Adipose tissue (tissue), 3 donors: ENCODE measurements around the gene MAN2B2. TPM values are rescaled to one million over a fixed set of nuclear protein-coding genes. Genes with fewer than 3 reads are reported as not detected.
"Not testable (repeated sequence)": the region's sequence is repeated elsewhere in the genome, so short reads cannot be mapped to it uniquely, and the experiment has no call there.

ENCODE experiments used
- H3K27ac ChIP-seq: one replicate; pipeline ENCODE4 v1.5.1; 2013; ENCODE audit warnings: low read depth, low read length
- WGBS, 3 donors: extraction: QIAGEN DNeasy Blood & Tissue Kit; methylation state at CpG; one replicate each; pipeline ENCODE4 v1.1.7; 2013; 5-methylcytosine and 5-hydroxymethylcytosine counted together
- polyA plus RNA-seq, 3 donors: library from polyadenylated mRNA; stranded (reverse); fragments of 200-250 nt; gene quantifications; one replicate each; pipeline ENCODE4 v1.2.3, GENCODE V29; 2013
- donor health status: healthy with polysubstance abuse.
- donor health status: Bipolar disorder and iron deficiency.
- donor health status: healthy.

The MAN2B2 gene
- polyA plus RNA-seq, 3 donors, result 8.7 to 14.9 (median 13.0) TPM

DNA sequence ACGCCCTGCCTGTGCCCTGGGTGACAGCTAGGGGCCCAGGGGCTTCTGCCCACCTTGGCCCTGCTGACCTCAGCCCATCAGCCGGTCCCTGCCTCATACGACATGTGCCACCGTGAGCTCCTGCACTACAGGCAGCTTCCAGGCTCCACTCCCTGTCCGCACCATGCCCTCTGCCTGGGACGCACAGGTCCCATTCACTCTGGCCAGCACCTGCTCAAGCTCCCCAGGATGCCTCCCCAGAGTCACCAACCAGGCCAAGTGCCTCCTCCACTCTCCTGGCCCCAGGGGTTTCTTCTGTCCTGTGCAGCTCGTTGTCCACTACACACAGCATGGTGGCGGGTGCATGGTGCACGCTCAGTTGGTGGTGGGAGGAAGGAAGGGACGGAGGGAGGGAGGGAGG is 45.3 kb downstream of the MAN2B2 start:
- 91 to 92% (median 92%) methylated on average over 10 of the region's 10 CpGs for WGBS, 3 donors
- H3K27ac ChIP-seq, result no peak overlapping the region

DNA sequence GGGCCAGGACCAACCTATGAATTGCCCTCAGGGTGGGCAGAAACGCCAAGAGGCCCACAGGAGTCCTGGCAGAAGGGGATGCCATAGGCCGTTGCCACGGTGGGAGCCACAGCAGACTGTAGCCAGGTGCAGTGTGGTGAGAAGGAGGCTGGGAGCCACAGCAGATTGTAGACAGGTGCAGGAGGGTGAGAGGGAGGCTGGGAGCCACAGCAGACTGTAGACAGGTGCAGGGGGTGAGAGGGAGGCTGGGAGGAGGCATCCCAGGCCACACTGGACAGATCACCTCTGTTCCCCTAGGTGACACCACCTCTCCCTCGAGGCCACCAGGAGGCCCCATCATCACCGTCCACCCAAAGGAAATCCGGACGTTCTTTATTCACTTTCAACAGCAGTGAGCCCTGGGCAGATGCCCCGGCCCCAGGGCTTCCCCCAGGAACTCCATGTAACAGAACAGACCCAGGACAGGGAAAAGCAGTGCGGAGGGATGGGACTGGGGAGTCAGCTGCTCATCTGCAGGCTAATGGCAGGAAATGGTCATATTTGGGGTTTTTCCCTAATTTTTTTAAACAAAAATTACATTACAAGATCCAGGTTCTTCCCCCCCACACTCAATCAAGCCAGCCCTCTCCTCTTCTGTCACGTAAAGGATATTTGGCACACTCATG is 46.0 kb downstream of the MAN2B2 start:
- WGBS, 3 donors, result 85 to 91% (median 87%) methylated on average over 10 of the region's 10 CpGs

DNA sequence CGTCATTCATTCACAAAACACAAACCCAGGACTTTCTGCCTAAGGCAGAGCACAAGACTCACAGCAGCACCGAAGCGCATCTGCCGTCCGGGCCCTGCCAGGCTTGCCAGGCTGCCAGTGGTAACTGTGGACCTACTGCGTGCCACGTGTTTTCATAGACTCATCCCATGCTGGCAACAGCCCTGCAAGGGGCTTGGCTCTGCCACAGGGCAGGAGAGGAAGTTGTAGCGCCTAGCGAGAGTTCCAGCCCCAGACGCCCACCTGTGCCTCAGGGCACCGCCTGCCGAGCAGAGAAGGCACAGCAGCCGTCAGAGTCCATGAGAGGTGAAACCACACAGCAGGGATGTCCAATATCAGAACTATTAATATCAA is 46.6 kb downstream of the MAN2B2 start:
- WGBS, 3 donors, result 85 to 92% (median 89%) methylated on average over 13 of the region's 13 CpGs
- no peak overlapping the region for H3K27ac ChIP-seq

More for the DNA sequence above, 46.0 kb downstream of the MAN2B2 start:
- H3K27ac ChIP-seq, result no peak overlapping the region

DNA sequence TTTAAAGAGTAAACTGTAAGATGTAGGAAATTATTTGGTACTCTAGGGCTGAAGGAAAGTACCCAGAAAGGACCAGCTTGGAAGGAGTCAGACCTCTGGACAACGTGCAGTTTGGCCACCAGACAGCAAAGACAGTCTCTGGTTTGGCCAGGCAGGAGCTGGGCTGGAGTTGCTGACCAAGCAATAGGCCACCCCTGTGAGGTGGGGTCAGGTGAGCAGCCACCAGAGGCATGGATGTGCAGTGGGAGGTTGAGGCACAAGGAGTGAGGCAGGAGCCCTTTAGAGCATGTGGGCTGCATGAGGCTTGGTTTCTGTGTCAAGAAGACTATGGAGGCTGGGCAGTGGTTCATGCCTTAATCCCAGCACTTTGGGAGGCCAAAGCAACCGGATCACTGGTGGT is 47.8 kb downstream of the MAN2B2 start:
- no peak overlapping the region for H3K27ac ChIP-seq
- 85 to 91% (median 89%) methylated on average over 2 of the region's 2 CpGs for WGBS, 3 donors

DNA sequence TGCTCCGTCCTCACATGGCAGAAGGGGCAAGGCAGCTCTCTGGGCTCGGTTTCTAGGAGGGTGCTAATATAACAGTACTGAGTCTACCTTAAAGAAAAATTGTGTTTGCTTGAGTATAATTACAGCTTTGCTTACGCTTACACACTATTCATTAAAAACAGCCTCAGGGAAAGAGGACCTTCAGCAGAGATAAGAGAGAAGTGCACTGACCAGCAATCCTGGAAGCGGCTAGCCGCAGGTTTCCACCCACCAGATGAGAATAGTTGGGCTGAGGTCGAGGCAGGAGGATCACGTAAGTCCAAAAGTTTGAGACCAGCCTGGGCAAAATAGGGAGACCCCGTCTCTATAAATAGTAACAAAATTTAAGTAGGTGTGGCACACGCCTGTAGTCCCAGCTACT is 50.3 kb downstream of the MAN2B2 start:
- H3K27ac ChIP-seq, result no peak overlapping the region
- 92 to 94% (median 93%) methylated on average over 9 of the region's 9 CpGs for WGBS, 3 donors

DNA sequence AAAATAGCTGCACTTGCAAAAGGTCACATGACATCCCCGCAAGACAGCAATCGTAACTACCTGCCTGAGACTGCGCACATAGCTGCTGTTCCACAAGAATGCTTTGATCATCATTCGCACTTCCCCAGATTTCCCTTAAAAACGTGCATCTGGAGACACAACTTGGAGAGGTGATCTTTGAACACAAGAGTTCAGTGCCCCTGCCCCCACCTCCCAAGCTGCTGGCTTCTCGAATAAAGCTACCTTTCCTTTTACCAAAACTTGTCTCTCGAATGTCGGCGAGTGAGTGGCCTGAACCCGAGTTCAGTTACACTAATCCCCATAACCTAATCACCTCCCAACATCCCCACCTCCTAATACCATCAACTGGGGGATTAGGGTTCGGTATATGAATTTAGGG is 51.1 kb downstream of the MAN2B2 start:
- 87 to 93% (median 90%) methylated on average over 11 of the region's 11 CpGs for WGBS, 3 donors
- H3K27ac ChIP-seq, result no peak overlapping the region

DNA sequence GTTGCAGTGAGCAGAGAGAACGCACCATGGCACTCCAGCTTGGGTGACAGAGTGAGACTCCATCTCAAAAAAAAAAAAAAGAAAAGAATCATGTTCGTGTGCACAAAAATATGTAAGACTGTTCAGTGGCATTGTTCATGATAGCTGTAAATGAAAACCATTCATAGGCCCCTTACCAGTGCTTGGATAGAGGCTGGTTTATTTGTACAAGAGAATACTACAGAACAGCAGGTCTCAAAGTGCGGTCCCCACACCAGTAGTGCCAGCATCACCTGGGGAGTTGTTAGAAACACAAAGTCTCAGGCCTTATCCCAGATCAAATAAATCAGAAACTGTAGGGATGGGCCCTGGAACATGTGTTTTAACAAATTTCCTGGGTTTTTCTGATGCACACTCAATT is 52.8 kb downstream of the MAN2B2 start:
- WGBS, 3 donors, result 74 to 80% (median 77%) methylated on average over 3 of the region's 3 CpGs

DNA sequence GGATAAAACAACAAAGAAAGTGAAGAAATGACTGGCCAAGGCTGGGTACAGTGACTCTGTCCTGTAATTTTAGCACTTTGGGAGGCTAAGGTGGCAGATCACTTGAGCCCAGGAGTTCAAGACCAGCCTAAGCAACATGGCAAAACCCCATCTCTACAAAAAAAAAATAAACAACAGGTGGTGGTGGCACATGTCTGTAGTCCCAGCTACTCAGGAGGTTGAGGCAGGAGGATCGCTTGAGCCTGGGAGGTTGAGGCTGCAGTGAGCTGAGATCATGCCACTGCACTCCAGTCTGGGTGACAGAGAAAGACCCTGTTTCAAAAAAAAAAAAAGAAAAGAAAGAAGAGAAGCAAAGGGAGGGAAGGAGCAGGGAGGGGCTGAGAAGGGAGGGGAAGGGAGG is 53.5 kb downstream of the MAN2B2 start:
- H3K27ac ChIP-seq, result not testable (repeated sequence)
- WGBS, 3 donors, result 94 to 98% (median 94%) methylated on average over 1 of the region's 1 CpG

More for the DNA sequence above, 52.8 kb downstream of the MAN2B2 start:
- no peak overlapping the region for H3K27ac ChIP-seq

DNA sequence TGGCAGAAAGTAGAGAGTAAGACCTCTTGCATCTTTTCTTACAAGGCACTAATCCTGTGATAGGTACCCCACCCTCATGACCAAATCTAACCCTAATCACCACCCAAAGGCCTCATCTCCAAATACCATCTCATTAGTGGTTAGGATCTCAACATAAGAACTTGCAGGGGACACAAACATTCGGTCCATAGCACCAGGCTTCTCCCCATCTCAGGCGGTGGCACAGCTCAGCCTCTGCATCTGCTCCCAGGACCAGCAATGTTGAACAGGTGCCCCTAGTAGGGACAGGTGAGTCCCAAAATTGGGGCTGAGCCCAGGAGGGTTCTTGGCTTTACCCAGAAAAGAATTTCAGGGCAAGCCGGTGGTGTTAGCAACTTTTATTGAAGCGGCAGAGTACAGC is 57.1 kb downstream of the MAN2B2 start:
- 95 to 97% (median 96%) methylated on average over 4 of the region's 4 CpGs for WGBS, 3 donors
- H3K27ac ChIP-seq, result no peak overlapping the region

DNA sequence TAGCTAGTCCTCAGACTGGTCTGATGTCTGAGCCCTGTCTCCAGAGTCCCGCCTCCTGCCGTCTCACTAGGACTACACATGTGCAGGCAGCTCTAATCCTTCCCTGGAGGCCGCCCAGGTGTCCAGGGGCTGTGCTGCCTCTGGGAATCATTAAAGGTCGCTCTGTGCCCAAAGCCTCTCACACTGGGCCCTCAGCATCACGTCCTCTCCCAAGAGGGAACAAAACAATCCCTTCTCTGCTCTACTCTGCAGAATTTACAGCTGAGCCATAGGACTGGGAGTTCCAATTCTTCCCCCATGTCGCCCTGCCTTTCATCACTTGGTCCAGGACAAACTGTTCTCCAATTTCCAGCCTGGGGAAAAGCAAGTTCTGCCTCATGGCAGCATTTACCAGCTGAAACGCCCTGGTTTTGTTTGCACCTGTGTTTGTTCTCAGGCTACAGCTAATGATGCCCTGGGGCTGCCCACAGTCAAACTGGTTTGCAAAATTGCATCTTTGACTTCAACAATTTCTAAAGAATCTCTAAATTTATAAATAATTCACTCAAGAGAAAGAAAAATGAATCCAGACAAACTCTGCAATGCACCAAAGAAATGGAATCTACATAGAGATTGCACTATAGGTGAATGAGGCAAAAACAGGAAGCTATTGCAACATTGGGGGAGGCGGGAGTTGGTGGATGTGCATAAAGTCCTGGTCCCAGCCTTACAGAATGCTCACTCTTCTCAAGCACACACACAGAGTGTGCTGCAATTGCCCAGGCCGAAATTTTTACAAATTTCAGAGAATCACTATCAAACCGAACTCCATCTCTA is 58.3 kb downstream of the MAN2B2 start:
- WGBS, 3 donors, result 63 to 73% (median 72%) methylated on average over 10 of the region's 10 CpGs
- H3K27ac ChIP-seq, result no peak overlapping the region

DNA sequence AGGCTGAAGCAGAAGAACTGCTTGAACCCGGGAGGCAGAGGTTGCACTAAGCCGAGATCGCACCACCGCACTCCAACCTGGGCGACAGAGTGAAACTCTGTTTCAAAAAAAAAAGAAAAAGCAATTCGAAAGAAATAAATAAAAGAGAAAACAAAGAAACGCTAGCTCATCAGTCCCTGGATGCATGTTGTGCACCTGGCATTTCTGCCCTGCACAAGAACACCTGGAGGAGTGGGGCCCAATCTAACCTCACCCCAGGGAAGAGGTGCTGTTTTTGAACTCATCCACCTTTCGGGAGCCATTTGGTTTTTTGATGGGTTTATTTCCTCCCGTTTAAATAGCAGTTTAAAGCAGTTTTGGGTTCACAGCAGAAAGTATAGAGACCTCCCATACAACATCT is 59.8 kb downstream of the MAN2B2 start:
- WGBS, 3 donors, result 94 to 95% (median 95%) methylated on average over 9 of the region's 9 CpGs
- H3K27ac ChIP-seq, result no peak overlapping the region

DNA sequence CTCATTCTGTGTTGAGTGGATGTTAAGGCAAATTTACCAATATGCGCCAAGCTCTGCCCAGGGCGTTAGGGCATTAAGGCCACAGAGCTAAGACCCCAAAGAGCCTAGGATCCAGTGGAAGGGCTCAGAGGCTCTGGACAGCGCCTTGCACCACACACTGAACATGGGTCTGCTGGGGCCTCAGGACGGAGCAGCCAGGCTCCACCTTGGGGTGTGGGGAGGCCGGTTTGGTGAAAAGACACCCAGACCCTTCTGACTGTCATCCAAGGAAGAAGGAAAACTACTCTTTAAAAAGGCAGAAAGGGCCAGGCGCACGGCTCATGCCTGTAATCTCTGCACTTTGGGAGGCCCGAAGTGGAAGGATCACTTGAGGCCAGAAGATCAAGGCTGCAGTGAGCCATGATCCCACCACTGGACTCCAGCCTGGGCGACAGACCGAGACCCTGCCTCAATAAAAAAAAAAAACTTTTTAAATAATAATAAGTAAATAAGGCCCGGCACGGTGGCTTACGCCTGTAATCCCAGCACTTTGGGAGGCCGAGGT is 64.2 kb downstream of the MAN2B2 start:
- WGBS, 3 donors, result 95 to 96% (median 95%) methylated on average over 14 of the region's 14 CpGs
- no peak overlapping the region for H3K27ac ChIP-seq

DNA sequence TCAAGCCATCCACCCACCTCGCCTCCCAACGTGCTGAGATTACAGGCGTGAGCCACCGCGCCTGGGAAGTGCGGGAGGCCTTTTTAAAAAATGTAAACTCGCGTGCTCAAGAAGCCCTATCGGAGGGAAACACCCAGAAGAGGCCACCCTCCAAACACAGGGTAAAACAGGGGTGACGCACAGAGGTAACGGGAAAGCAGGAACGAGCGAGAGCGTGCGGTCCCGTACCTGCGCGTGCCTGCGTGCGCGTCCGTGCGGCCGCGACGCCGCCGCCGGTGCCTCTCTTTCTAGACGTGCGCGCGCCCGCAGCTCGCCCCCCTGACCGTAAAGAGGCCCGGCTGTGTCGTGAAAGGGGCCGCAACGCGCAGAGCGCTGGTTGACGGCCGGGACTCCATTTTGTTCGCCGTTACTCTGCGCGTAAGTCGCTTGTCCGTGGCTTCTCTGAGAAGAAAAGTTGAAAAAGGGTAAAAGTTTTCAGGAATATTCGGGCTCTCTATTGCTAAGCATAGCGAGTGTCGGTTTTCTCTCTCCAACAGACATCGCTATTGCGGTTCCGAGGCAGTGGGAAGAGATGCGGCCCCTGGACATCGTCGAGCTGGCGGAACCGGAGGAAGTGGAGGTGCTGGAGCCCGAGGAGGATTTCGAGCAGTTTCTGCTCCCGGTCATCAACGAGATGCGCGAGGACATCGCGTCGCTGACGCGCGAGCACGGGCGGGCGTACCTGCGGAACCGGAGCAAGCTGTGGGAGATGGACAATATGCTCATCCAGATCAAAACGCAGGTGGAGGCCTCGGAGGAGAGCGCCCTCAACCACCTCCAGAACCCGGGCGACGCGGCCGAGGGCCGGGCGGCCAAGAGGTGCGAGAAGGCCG is 65.5 kb downstream of the MAN2B2 start, which contains the start of gene MRFAP1:
TSS of gene MRFAP1 (plus strand) at position 394 of the 872 bp plus-strand sequence. CDS start at position 572, 178 bp downstream.
- 0 to 1% (median 0%) methylated on average over 90 of the region's 90 CpGs for WGBS, 3 donors
- H3K27ac ChIP-seq, result peak within 1 kb of the TSS; percentile 44

DNA sequence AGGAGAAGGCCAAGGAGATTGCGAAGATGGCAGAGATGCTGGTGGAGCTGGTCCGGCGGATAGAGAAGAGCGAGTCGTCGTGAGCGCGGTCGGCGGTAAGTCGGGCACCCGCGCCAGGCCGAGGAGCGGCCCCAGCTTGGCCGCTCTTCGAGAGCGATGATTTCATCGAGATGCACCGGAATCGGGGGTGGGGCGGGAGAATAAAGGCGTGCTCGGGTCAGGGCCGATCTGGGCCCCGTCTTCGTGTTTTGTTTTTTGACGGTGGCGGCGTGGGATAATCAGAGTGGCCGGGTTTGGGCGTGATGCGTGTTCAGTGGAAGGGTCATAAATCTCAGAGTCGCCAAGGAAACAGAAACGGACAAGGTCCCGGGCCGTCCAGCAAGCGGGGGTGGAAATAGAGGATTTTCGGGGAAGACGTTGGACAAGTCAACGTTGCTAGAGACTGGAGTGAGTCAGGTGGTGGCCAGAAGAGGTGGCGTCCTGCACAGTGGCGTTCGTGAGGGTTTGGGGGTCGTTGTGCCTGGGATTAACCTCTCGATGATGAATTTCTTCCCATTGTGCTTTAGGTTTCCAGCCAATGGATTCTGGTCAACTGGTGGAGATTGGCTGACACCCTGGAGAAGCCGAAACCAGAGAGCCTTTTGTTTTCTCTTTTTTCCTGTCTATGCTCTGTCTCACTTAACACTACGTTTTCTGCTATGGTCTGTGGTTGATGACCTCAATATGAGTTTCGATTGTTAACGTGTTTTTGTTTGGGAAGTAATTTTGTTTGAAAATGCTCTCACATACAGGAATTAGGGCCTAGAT is 66.4 kb downstream of the MAN2B2 start:
- 0 to 1% (median 1%) methylated on average over 48 to 50 of the region's 50 CpGs for WGBS, 3 donors
- H3K27ac ChIP-seq, result peak overlapping the region; percentile 44

DNA sequence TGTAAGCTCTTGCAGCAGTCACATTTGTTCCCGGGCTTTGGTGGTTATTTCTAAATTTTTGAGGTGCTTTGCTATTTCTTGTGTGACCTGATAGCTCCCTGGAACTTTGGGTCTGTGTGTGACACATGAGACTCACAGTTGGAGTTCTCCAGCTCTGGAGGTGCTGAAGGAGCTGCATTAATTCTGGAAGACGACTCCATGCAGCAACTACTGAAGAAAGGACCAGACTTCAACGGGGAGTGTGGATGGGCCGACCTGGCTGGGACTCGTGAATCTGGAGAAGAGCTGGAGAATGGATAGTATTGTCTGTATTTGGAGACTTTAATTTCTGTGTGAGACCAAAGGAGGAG is 67.0 kb downstream of the MAN2B2 start:
- WGBS, 3 donors, result 34 to 55% (median 48%) methylated on average over 5 of the region's 5 CpGs
- no peak overlapping the region for H3K27ac ChIP-seq

DNA sequence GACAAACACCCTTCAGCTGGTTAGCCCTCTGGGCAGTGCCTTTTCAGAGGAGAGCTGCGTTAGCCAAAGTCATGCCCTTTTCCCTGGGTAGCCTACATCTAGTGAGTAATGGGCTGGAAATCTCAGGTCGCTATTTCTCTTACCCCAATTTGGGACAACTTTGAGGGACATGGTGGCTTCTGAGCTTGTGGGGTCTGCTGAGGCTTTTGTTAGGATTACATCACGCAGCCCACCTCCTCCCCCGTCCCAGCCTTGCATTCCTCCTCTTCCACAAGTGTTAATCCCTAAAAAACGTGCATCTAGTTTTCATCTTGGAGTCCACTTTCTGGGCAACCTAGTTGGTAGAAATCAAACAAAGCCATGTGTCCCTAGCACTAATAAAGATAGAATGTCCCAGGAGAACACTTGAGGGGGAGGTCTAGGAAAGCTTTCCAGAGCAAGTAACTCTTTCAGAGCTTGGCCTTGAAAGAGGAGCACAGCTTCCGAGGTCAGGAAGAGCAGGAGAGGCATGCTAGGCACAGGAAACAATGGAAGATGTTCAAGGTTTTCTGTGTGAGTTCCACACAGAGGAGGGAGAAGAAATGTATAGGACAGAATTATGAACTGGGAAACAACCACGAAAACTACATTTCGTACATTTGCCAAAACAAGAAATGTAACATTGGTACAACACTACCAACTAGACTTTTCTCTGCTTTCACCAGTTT is 68.3 kb downstream of the MAN2B2 start:
- WGBS, 3 donors, result 75 to 79% (median 76%) methylated on average over 8 of the region's 8 CpGs
- H3K27ac ChIP-seq, result no peak overlapping the region

DNA sequence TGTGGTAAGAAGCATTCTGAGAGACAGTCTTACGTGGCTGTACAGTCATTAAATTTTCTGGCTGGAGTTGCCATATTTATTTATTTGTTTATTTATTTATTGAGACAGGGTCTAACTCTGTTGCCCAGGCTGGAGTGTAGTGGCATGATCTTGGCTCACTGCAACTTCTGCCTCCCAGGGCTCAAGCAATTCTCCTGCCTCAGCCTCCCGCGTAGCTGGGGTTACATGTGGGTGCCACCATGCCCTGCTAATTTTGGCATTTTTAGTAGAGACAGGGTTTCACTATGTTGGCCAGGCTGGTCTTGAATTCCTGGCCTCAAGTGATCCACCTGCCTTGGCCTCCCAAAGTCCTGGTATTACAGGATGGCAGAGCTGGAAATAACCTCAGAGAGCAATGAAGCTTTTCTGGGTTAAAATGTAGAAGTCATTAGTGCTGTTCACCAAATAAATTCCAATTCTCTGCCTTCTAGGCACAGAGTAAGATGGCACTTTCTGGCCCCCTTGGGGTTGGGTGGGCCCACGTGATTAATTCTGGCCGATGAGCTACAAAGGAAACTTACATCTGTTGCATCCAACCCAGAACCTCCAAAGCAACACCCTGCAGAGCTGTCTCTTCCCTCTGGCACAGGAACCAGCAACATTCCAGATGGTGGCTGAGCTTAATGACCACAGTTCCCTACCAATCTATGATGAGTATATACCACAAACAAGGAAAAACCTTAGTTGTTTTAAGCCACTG is 70.0 kb downstream of the MAN2B2 start:
- H3K27ac ChIP-seq, result no peak overlapping the region
- WGBS, 3 donors, result 71 to 72% (median 71%) methylated on average over 5 of the region's 5 CpGs
